HEK293 (cell line): ENCODE measurements around the gene C16orf95.

ENCODE experiments used
- CTCF ChIA-PET: fragments of 350-600 bp; formaldehyde crosslinking; extraction: SDS; loops from one replicate; lab custom pipeline; 2021; ENCODE audit warnings: antibody characterized with exemption; lab: Yijun Ruan, JAX
- POLR2A ChIA-PET: fragments of 300-600 bp; formaldehyde crosslinking; extraction: SDS; loops from one replicate; lab custom pipeline; 2020; ENCODE audit warnings: antibody characterized with exemption, inconsistent platforms; lab: Yijun Ruan, JAX
- H3K27ac ChIP-seq: fragments of 200-500 bp; sonication (Bioruptor generic); 2 replicates; pipeline ENCODE4 v1.5.1; 2014; ENCODE audit warnings: low read depth, low read length, control low read depth, inconsistent platforms; ENCODE audit errors: extremely low read depth
- H3K36me3 ChIP-seq, 2 experiments: fragments of 200-500 bp in 1 of 2; sonication (Bioruptor generic) in 1 of 2; 1 replicate in 1 of 2; 2 replicates in 1 of 2; pipeline ENCODE4 v1.5.1; 2014 to 2017; ENCODE audit warnings: inconsistent platforms in 2 of 2, low read length in 2 of 2; ENCODE audit not compliant: control insufficient read depth in 2 of 2, insufficient read depth in 1 of 2
- H3K4me1 ChIP-seq: fragments of 200-500 bp; sonication (Bioruptor generic); 2 replicates; pipeline ENCODE4 v1.5.1; 2014; ENCODE audit warnings: mild to moderate bottlenecking, low read length, inconsistent platforms; ENCODE audit not compliant: control insufficient read depth, insufficient read depth
- H3K4me3 ChIP-seq: 2 replicates; pipeline ENCODE4 v1.5.1; 2011; ENCODE audit warnings: low read depth, mild to moderate bottlenecking, control low read depth, low read length, moderate library complexity
- H3K9me3 ChIP-seq: fragments of 200-500 bp; sonication (Bioruptor generic); 2 replicates; pipeline ENCODE4 v1.5.1; 2014; ENCODE audit warnings: low read depth, low read length, inconsistent platforms; ENCODE audit not compliant: control insufficient read depth, insufficient read depth
- FEZF1 ChIP-seq: fragments of 450-650 bp; formaldehyde crosslinking; IDR thresholded peaks from 2 replicates; pipeline ENCODE4 v1.5.1; 2016; ENCODE audit warnings: missing biosample characterization, missing genetic modification characterization
- HOXA7 ChIP-seq: sonication (generic); formaldehyde crosslinking; IDR thresholded peaks from 2 replicates; pipeline ENCODE4 v1.8.1; 2022; ENCODE audit warnings: missing genetic modification reagents, borderline replicate concordance
- HOXC10 ChIP-seq: sonication (generic); formaldehyde crosslinking; IDR thresholded peaks from 2 replicates; pipeline ENCODE4 v1.8.1; 2023; ENCODE audit warnings: mild to moderate bottlenecking, missing genetic modification reagents
- SP3 ChIP-seq: fragments of 450-650 bp; formaldehyde crosslinking; IDR thresholded peaks from 2 replicates; pipeline ENCODE4 v1.5.1; 2016; ENCODE audit warnings: missing biosample characterization, missing genetic modification characterization
- ZBTB20 ChIP-seq: fragments of 450-650 bp; formaldehyde crosslinking; IDR thresholded peaks from 2 replicates; pipeline ENCODE4 v1.5.1; 2016; ENCODE audit warnings: missing biosample characterization, missing genetic modification characterization
- ZBTB21 ChIP-seq: fragments of 450-650 bp; formaldehyde crosslinking; IDR thresholded peaks from 2 replicates; pipeline ENCODE4 v1.5.1; 2017; ENCODE audit warnings: missing biosample characterization, missing genetic modification characterization
- ZNF10 ChIP-seq: fragments of 450-650 bp; formaldehyde crosslinking; IDR thresholded peaks from 2 replicates; pipeline ENCODE4 v1.5.1; 2017; ENCODE audit warnings: missing biosample characterization, missing genetic modification characterization
- ZNF157 ChIP-seq: fragments of 450-650 bp; formaldehyde crosslinking; IDR thresholded peaks from 2 replicates; pipeline ENCODE4 v1.5.1; 2016; ENCODE audit warnings: missing biosample characterization, missing genetic modification characterization
- ZNF202 ChIP-seq: fragments of 450-650 bp; formaldehyde crosslinking; IDR thresholded peaks from 2 replicates; pipeline ENCODE4 v1.5.1; 2016; ENCODE audit warnings: missing biosample characterization, missing genetic modification characterization, borderline replicate concordance
- ZNF239 ChIP-seq: fragments of 450-650 bp; formaldehyde crosslinking; IDR thresholded peaks from 2 replicates; pipeline ENCODE4 v1.5.1; 2016; ENCODE audit warnings: missing biosample characterization, missing genetic modification characterization
- ZNF350 ChIP-seq: fragments of 450-650 bp; formaldehyde crosslinking; IDR thresholded peaks from 2 replicates; pipeline ENCODE4 v1.5.0; 2017; ENCODE audit warnings: missing biosample characterization, mild to moderate bottlenecking, missing genetic modification characterization
- ZNF433 ChIP-seq: fragments of 450-650 bp; formaldehyde crosslinking; IDR thresholded peaks from 2 replicates; pipeline ENCODE4 v1.5.1; 2016; ENCODE audit warnings: missing biosample characterization, missing genetic modification characterization, low read depth
- ZNF558 ChIP-seq: fragments of 450-650 bp; formaldehyde crosslinking; IDR thresholded peaks from 2 replicates; pipeline ENCODE4 v1.5.1; 2016; ENCODE audit warnings: missing biosample characterization, missing genetic modification characterization
- ZNF560 ChIP-seq: fragments of 450-650 bp; formaldehyde crosslinking; IDR thresholded peaks from 2 replicates; pipeline ENCODE4 v1.5.1; 2017; ENCODE audit warnings: missing biosample characterization, missing genetic modification characterization, borderline replicate concordance
- ZNF692 ChIP-seq: fragments of 450-650 bp; formaldehyde crosslinking; IDR thresholded peaks from 2 replicates; pipeline ENCODE4 v1.5.1; 2016; ENCODE audit warnings: missing biosample characterization, missing genetic modification characterization
- ZNF76 ChIP-seq: fragments of 450-650 bp; formaldehyde crosslinking; IDR thresholded peaks from 2 replicates; pipeline ENCODE4; 2016; ENCODE audit warnings: low read depth, missing biosample characterization, missing genetic modification characterization, borderline replicate concordance
- ZNF776 ChIP-seq: fragments of 450-650 bp; formaldehyde crosslinking; IDR thresholded peaks from 2 replicates; pipeline ENCODE4 v1.5.0; 2017; ENCODE audit warnings: missing biosample characterization, missing genetic modification characterization, borderline replicate concordance
- ZNF777 ChIP-seq: fragments of 450-650 bp; formaldehyde crosslinking; IDR thresholded peaks from 2 replicates; pipeline ENCODE4 v1.5.1; 2017; ENCODE audit warnings: missing biosample characterization, missing genetic modification characterization, borderline replicate concordance
- TF ChIP-seq, protein P1 (sequence below): fragments of 450-650 bp; formaldehyde crosslinking; IDR thresholded peaks from 2 replicates; pipeline ENCODE4 v1.5.1; 2016; ENCODE audit warnings: missing biosample characterization, missing genetic modification characterization

Gene C16orf95

DNA sequence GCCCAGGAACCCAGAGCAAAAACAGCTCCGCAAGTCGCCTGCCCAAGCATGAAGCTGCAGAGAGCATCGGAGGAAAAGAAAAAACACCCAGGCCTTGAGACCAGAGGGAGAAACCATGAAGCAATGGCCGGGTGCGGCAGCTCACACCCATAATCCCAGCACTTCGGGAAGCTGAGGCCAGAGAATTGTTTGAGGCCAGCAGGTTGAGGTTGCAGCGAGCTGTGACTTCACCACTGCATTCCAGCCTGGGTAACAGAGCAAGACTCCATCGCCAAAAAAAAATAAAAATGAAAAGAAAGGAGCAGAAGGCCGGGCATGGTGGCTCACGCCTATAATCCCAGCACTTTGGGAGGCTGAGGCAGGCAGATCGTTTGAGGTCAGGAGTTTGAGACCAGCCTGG, 40.3 kb downstream of the C16orf95 start:
- Histone ChIP-seq H3K36me3 (no peaks in the 10 kb centered on the region), H3K9me3 (no peaks in the 10 kb centered on the region), H3K27ac (no peak overlapping the region), H3K4me1 (no peaks in the 10 kb centered on the region; the same call in 1 of the 2 replicates), H3K4me3 (no peak overlapping the region)
- TF ChIP-seq ZBTB21 (tag by site-specific recombination) = no peak
- ChIA-PET CTCF (interaction anchor here (0.6 to 4.0 kb wide), 9 partner anchors 12 to 736 kb away, joined by 3 to 48 read pairs (median 4); no protein-coding TSS in a partner anchor), POLR2A (no interaction called here)

GRCh38 chr16:87276091-87276701, 41.0 kb downstream of the C16orf95 start:
- POLR2A ChIA-PET = no interaction called here
- TF ChIP-seq SP3 (tag by site-specific recombination) (no peak), ZBTB20 (tag by site-specific recombination) (no peak), HOXA7 (CRISPR knock-in tag) (no peak), ZNF560 (tag by site-specific recombination) (no peak), ZNF777 (tag by site-specific recombination) (no peak), FEZF1 (no peak), ZNF239 (tag by site-specific recombination) (no peak), ZNF76 (tag by site-specific recombination) (no peak), ZNF350 (tag by site-specific recombination) (no peak), ZNF776 (no peak), ZNF692 (no peak), ZNF558 (no peak), ZNF157 (no peak), HOXC10 (CRISPR knock-in tag) (no peak)
- CTCF ChIA-PET = interaction anchor here (1.2 kb wide), 1 partner anchor 213 kb away, joined by 6 read pairs; no protein-coding TSS in a partner anchor

GRCh38 chr16:87274794-87275193, 42.4 kb downstream of the C16orf95 start:
- no peak overlapping the region for H3K27ac ChIP-seq
- no peak overlapping the region for H3K4me3 ChIP-seq
- H3K9me3 ChIP-seq = no peaks in the 10 kb centered on the region
- POLR2A ChIA-PET = no interaction called here
- CTCF ChIA-PET = interaction anchor here (0.6 kb wide), 1 partner anchor 206 kb away, joined by 3 read pairs; no protein-coding TSS in a partner anchor
- TF ChIP-seq, protein P1, sequence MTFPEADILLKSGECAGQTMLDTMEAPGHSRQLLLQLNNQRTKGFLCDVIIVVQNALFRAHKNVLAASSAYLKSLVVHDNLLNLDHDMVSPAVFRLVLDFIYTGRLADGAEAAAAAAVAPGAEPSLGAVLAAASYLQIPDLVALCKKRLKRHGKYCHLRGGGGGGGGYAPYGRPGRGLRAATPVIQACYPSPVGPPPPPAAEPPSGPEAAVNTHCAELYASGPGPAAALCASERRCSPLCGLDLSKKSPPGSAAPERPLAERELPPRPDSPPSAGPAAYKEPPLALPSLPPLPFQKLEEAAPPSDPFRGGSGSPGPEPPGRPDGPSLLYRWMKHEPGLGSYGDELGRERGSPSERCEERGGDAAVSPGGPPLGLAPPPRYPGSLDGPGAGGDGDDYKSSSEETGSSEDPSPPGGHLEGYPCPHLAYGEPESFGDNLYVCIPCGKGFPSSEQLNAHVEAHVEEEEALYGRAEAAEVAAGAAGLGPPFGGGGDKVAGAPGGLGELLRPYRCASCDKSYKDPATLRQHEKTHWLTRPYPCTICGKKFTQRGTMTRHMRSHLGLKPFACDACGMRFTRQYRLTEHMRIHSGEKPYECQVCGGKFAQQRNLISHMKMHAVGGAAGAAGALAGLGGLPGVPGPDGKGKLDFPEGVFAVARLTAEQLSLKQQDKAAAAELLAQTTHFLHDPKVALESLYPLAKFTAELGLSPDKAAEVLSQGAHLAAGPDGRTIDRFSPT (tag by site-specific recombination) = no peak
- TF ChIP-seq ZNF202 = no peak
- TF ChIP-seq ZNF10 (tag by site-specific recombination) = peak; percentile 75
- no peak for TF ChIP-seq ZNF433 (tag by site-specific recombination)
- H3K4me1 ChIP-seq = no peaks in the 10 kb centered on the region; the same call in 1 of the 2 replicates
- no peaks in the 10 kb centered on the region for H3K36me3 ChIP-seq

More at GRCh38 chr16:87276091-87276701, 41.0 kb downstream of the C16orf95 start:
- Histone ChIP-seq H3K4me1 (no peaks in the 10 kb centered on the region; the same call in 1 of the 2 replicates), H3K36me3 (no peaks in the 10 kb centered on the region), H3K9me3 (no peaks in the 10 kb centered on the region), H3K4me3 (no peak overlapping the region), H3K27ac (no peak overlapping the region)
